Tongue (tissue), 2 donors: Measurements from ENCODE around the gene SNX13. TPM values are rescaled to one million over a fixed set of nuclear protein-coding genes. Genes with fewer than 3 reads are reported as not detected.
A peak's percentile ranks its signal among the peaks of the same experiment; 100 is the strongest.
"Not testable (repeated sequence)": the region's sequence is repeated elsewhere in the genome, so short reads cannot be mapped to it uniquely, and the experiment has no call there.

Experiments used
- DNase-seq: peaks from one replicate; pipeline ENCODE4 v3.0.0-alpha.2; 2015
- total RNA-seq: library from RNA; depleted of rRNA; stranded (reverse); fragments of >200 nt; gene quantifications from one replicate; pipeline ENCODE4 v1.2.3, GENCODE V29; 2014

The SNX13 gene
- total RNA-seq, 1 donor from 2014 or later = 71.7 TPM

DNA sequence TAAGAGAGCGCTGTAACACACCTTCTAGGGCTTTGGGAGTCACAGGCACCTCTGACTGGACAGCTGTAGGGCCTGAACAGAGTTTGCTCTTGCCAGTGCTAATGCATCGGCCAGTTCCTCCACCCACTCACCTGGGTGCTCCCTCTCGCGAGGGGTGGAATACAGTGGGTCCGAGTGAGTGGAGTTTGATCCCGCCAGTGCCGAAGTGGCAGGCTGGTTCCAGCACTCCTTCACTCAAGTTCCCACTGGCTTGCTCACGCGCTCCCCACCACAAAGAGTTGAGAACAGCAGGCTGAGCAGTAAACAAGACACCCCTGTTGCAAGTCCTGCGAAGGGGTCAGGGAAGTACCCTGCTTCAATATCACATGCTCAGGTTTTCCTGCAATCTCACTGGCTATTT, 91.8 kb downstream of the SNX13 start:
- no peak for DNase-seq

DNA sequence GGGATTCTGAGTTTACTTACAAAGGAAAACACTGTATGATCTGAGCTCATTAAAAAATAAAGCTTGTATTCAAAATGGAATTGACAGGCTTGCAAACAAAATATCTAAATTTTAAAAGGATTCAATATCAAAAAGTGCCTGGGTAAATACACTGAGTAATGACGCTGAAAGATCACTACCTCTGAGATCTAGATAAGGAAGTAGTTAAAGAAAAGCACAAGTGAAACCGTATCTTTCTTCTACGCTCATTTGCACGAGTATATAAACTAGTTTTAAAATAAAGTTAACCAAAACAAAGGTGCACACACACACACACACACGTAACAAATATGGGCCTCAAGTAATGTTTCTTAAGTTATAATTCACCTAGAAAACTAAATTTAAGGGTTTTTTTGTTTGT, 93.4 kb downstream of the SNX13 start:
- DNase-seq = no peak

DNA sequence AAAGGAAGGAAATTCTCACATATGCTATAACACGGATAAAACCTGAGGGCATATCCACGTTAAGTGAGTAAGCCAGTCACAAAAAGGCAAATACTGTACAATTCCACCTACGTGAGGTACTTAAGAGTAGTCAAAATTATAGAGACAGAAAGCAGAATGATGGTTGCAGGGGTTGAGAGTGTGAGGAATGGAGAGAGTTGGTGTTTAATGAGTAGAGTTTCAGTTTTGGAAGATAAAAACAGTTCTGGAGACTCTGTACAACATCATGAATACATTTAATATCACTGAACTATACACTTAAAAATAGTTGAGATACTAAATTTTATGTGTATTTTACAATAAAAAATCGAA, 95.1 kb downstream of the SNX13 start:
- no peak for DNase-seq

DNA sequence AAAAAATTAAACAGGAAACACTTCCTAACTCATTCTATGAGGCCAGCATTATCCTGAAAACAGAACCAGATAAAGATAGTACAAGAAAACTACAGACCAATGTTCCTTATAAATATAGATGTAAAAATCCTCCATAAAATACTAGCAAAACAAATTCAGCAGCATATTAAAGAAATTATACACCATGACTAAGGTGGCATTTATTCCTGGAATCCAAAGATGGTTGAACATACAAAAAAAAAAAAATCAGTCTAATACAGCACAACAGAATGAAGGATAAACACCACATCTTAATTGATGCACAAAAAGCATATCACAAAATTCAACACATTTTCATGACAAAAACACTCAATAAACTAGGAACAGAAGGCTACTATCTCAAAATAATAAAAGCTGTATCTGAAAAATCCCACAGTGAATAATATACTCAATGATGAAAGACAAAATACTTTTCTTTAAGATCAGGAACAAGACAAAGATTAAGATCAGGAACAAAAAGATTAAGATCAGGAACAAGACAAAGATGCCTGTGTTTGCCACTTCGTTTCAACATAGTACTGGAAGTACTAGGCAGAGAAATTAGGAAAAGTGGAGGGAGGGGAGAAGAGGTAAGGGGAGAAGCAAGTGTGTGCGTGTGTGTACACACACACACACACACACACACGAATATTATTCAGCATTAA, 95.6 kb downstream of the SNX13 start:
- DNase-seq = no peak

DNA sequence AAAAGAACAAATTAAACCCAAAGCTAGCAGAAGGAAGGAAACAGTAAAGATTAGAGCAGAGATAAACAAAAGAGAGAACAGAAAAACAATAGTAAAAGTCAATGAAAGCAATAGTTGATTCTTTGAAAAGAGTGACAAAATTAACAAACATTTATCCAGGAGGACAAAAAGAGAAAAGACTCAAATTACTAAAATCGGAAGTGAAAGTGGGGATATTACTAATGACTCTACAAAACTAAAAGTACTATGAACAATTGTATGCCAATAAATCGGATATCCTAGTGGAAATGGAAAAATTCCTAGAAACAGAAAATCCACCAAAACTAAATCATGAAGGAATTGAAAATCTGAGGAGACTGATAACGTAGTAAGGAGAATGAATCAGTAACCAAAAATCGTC, 96.3 kb downstream of the SNX13 start:
- DNase-seq = no peak

DNA sequence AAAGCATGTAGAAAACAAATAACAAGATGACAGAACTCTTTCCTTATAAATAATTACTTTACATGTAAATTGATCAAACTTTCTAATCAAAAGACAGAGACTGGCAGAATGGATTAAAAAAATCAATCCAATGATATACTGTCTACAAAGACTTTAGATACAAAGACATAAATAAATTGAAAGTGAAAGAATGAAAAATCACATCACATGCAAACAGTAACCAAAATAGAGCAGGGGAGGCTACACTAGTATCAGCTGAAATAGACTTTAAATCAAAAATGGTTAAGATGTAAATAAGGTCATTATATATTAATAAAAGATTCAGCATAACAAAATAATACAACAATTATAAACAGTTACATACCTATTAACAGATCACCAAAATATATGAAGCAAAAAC, 97.3 kb downstream of the SNX13 start:
- DNase-seq = no peak

DNA sequence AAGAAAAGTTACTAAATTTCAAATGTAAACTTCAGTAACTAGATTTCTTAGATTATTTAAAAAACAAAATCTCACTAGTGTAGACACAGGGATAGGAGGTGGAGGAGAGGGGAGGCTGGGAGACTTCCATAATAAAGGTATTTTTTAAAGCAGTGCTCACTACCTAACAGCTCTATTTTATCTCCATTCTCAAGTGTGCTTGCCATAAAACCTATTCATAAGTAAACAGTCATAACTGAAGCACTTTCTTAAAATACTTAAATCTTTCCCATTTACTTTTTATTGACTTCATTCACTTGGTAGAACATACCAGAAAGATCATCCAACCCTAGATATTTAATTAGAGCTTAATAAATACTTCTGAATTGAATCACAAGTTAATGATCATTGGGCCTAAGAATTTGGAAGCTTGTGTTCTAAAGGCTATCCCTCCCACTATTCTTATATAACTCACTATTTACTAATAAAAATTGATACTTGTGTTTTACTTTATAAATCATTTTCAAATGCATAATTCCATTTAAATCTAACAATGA, 107.4 kb downstream of the SNX13 start:
- DNase-seq = no peak

DNA sequence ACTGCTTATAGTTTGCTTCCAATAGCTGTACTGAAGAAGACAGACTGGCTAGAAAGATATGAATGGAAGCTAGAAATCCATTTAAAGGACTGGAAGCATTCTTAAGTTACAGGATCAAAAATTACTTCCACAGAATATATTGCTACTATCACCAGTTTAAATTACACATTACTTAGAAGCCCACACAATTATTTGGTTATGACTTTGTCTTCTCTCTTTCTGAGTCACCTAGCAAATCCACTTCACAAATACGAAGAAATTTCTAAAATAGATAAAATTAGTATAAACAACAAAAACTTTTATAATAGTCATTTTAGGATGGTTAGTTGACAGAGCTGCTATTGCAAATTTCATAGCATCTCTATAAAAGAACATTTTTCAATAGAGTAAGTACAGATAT, 108.1 kb downstream of the SNX13 start:
- DNase-seq = no peak

DNA sequence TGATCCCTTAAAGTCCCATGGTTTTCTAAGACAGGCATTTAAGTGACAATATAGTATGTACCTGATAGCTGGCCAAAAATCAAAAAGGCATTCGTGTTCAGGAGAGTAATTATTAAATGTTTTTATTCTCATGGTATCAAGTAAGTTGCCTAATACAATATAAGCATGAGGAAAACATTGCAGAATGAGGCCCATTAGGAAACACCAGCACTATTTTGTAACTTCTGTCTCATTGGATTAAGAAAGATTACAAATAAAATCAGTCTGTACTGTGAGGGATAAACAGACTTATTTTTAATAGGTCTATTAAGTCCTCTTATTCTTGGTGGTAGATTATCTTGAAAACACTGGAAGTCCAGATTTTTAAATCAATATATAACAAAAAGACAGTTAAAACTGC, 110.1 kb downstream of the SNX13 start:
- no peak for DNase-seq

DNA sequence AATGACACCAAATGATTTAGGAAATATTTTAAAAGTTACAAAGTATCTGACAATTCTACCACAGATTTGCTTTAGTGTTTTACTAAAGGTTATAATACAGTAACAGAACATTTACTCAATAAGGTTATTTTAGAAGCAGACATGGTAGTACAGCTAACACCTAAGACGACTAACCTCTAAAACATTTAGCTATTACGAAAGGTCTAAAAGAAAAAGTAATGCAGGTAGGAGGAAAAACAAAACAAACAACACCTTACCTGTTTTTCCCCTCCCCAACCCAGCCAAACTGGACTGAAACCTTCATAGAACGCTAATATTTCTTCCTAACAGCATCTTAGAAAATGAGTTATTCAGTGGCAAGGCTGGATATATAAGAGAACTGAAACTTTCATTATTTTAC, 111.3 kb downstream of the SNX13 start:
- no peak for DNase-seq

DNA sequence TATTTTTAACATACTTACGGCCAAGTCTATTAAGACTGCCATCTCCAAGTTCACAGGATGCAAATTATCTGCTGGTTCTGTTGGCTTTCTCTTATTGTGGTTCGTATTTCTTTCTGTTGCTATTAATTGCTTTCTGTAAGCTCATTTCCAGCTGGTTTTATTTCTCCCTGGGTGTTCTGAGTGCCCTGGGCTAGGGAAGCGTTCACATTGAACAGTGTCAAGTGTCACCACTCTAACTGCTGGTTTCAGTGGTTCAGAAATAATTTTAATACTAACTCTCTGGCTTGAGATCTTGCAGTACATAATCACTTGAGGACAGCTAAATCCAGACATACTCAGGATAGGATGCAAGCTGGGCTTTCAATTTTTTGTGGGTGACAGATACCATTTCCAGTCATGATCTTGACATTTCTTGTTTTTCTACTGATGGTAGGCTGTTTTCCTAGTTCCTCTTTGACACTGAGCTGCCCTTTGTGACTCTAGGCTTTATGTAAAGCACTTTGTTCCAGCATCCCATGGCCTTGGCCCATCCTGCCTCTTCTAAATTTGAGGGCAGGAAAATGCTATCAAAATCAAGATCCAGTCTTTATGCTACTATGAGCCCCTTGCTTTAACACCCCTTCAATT, 117.6 kb downstream of the SNX13 start:
- DNase-seq = peak; percentile 46

DNA sequence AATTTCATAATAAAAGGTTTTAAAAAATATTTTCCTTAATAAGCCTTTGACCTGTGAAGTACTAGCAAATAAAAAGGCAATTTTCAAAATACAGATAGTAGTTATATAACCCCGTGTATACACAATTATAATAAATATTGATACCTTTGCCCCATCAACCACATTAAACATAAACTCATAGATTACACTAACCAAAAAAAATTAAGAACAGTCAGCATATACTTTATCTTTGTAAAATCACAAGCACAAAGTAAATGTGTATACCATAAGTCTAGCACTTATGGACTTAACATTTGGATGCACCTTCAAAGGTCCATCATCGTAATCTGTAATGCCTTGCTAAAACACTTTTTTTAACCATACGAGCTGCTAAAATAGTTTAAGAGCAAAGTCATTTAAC, 123.4 kb downstream of the SNX13 start:
- DNase-seq = no peak

DNA sequence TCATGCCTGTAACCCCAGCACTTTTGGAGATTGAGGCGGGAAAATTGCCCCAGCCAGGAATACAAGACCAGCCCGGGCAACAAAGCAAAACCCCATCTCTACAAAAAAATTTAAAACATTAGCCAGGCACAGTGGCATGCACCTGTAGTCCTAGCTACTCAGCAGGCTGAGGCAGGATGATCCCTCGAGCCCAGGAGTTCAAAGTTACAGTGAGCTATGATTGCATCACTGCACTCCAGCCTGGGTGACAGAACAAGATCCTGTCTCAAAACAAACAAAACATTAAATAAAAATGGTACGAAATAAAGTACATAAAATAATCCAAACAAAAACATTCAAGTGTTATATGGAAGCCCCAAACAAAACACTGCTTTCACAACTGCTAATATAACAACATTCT, 125.0 kb downstream of the SNX13 start:
- DNase-seq = no peak

DNA sequence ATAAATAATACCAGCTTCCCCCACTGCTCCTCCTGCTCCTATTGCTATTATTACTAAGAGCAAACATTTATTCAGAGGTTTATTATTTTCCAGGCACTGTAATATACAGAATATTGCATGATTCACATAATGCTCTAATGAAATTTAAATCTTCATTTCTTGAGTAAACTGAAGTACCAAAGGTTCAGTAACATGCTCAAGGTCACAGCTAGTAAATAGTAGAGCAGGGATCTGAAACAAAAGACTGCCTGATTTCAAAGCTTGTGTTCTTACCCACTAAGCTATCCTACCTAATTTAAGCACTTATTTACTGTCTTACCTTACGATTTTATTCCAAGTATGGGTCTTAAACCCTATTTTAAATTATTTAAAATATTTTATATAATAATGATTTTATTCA, 126.2 kb downstream of the SNX13 start:
- no peak for DNase-seq

DNA sequence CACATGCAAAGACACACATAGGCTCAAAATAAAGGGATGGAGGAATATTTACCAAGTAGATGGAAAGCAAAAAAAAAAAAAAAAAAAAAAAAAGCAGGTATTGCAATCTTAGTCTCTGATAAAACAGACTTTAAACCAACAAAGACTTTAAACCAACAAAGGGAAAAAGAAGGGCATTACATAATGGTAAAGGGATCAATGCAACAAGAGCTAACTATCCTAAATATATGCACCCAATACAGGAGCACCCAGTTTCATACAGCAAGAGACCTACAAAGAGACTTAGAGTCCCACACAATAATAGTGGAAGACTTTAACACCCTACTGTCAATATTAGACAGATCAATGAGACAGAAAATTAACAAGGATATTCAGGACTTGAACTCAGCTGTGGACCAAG, 131.1 kb downstream of the SNX13 start:
- not testable (repeated sequence) for DNase-seq

DNA sequence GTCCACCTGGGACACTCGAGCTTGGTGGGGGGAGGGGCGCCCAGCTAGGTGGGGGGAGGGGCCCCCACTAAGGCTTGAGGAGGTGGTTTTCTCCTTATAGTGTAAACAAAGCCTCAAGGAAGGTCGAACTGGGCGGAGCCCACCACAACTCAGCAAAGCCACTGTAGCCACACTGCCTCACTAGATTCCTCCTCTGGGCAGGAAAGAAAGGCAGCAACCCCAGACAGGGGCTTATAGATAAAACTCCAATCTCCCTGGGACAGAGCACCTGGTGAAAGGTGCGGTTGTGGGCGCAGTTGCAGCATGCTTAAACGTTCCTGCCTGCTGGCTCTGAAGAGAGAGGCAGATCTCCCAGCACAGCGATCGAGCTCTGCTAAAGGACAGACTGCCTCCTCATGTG, 133.1 kb downstream of the SNX13 start:
- no peak for DNase-seq

DNA sequence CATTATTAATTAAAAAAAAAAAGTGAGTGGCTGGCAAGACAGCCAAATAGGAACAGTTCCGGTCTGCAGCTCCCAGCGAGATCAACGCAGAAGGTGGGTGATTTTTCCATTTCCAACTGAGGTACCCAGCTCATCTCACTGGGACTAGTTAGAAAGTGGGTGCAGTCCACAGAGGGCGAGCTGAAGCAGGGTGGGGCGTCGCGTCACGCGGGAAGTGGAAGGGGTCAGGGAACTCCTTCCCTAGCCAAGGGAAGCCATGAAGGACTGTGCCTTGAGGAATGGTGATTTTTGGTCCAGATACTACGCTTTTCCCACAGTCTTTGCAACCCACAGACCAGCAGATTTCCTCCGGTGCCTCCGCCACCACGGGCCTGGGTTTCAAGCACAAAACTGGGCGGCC, 133.7 kb downstream of the SNX13 start:
- no peak for DNase-seq

DNA sequence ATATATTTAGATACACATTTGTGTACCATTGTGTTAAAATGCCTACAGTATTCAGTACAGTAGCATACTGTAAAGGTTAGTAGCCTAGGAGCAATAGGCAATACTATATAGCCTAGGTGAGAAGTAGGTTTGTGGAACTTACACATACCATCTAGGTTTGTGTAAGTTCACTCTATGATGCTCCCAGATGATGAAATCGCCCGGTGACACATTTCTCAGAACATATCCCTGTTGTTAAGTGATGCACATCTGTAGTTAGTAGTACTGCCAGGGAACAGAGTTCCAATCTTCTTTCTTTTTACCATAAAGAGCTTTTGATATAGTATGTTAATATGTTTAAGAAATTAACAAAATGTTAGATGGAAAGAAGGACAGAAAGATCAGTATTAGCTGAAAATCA, 138.2 kb downstream of the SNX13 start:
- DNase-seq = no peak

DNA sequence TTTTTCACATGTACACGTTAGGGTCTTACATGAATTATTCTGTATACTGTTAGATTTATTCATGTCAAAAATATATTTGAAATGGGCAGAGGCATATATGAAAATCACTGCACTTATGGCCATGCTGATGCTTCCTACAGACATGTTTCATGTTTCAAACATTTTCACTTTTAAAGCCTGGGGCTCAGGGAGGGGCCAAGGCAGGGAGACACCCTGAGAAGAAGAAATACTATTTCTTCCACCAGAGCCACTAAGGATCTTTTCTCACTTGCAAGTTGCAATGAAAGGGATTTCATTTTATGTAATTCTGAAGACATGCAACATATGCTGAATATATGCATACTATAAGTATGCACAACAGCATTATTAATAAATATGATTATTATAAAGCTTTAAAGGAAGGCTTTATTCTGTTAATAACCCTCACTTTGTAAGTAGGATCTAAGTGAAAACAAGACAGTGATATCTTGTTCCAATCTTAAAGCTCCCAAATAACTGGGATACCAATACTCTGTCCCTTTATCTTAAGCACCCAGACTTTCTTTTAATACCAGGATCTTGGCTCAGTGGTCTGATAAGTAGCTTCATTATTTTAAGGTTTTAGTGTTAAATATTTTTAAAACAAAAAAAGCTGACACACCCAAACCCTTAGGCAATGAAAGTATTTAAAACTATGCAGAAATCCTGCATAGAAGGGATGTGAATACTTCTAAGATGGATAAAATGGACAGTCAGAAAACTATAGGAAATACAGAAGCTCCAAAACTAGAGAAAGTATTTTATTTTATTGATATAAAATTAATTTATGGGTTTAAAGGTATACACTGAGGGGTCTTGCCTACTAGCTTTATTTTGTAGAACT, 148.0 kb downstream of the SNX13 start:
- DNase-seq = no peak

DNA sequence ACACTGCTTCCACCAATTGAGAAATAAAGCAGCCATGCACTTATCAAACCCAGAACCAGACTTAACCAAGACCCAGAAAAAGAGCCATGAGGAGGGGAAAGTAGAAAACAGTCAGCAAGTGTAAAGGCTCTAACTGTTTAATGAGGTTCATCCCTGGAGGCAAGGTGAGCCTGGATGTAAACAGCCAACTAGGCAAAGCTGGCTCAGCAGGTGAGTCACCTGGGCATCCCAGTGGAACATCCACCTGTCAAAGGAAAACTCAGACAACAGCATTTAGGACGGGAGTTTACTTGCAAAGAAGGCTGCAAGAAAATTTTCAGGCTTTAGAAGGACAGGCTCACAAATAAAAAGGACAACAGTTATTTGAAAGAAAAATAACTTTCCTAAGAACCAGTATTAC, 153.0 kb downstream of the SNX13 start:
- DNase-seq = no peak

DNA sequence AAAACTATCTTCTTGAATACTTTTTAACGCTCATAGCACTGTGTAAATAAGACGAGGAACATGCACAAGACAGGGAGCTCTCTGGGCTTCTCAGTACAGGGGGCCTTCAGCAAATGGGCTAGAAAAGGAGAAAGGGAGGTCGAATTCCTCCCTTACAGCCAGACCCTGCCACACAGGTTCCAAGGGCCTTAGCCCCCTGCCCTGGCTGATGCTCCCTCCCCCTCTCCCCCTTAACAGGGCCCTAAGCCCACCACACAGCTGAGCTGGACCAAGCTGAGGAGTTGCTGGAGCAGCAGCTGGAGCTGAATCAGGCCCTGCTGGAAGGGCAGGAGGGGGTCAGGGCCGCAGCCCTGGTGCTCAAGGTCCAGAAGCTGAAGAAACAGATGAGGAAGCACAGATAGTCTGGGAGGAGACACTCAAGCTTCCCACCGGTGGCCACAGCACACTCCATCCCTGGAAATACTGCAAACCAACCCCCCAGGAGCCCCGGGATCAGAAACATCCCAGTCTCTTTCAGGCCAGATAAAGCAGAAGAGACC, 153.9 kb downstream of the SNX13 start:
- no peak for DNase-seq

DNA sequence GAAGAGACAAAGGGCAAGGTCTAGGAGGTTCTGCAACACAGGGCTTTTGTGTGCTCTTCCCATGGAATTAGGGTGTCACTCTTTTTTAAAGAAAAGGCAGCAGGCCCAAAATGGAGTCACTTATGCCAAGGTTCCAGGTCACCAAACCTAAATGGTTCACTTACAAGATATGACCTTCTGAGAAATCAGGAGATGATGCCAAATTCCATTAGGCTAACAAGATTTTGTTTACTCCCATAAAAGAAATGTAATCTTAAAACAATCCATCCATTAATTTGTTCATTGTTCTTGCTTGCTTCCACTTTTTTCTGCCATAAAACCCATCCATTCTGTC, 158.1 kb downstream of the SNX13 start:
- DNase-seq = no peak

DNA sequence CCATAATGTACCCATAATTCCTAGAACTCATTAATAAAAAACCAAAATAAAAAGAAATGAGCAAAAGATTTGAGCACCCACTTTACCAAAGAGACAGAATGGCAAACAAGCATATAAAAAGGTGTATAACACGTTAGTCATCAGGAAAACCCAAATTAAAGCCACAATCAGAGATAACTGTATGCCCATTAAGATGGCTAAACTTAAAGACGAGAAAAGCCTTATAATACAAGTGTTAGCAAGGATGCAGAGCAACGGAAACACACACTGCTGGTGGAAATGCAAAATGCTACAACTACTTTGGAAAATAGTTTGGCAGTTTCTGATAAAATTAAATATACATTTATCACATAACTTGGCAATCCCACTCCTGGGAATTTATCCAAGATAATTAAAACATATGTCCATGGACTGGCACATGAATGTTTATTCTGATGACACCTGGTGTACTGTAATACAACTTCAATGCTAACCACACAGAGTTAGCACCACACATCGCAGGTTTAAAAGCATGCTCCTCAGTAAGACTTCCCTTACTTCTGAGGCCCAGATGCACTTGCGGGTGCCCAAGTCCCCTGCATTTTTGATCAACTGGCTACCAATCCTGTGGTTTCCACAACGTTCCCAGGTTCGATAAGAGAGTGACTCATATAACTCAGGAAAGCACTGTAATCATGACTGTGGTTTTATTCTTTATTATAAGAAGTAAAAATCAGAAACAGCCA, 158.6 kb downstream of the SNX13 start:
- DNase-seq = no peak
